ENCODE measurements around the gene IQCE.
"Not testable (repeated sequence)": the region's sequence is repeated elsewhere in the genome, so short reads cannot be mapped to it uniquely, and the experiment has no call there.

The IQCE gene

GRCh38 chr7:2554661-2555111 lies 4.1 kb upstream of the IQCE start:
- no peak for DNase-seq

- DNase-seq, result peak; percentile 92
Observed at GRCh38 chr7:2555121-2556052, 3.4 kb upstream of the IQCE start, which contains the start of gene BRAT1. Gene BRAT1, minus strand, starts transcription at chr7:2555524. Its CDS starts 1,093 bp downstream, at chr7:2554431.

GRCh38 chr7:2559283-2559950 lies 638 bp downstream of the IQCE start:
- no peak for DNase-seq

- DNase-seq, result not testable (repeated sequence)
Observed at GRCh38 chr7:2563955-2564354, 5.2 kb downstream of the IQCE start.

- no peak for DNase-seq
Observed at GRCh38 chr7:2564970-2565540, 6.3 kb downstream of the IQCE start.

GRCh38 chr7:2566348-2566889 lies 7.6 kb downstream of the IQCE start:
- no peak for DNase-seq

GRCh38 chr7:2566890-2567678 lies 8.3 kb downstream of the IQCE start:
- DNase-seq, result no peak

- DNase-seq, result no peak
Observed at GRCh38 chr7:2567679-2568278, 9.0 kb downstream of the IQCE start.

- no peak for DNase-seq
Observed at GRCh38 chr7:2568521-2569223, 9.9 kb downstream of the IQCE start.

- no peak for DNase-seq
Observed at GRCh38 chr7:2569421-2569820, 10.6 kb downstream of the IQCE start.

GRCh38 chr7:2570021-2570420 lies 11.2 kb downstream of the IQCE start:
- DNase-seq, result no peak

GRCh38 chr7:2571409-2571808 lies 12.6 kb downstream of the IQCE start:
- no peak for DNase-seq

- no peak for DNase-seq
Observed at GRCh38 chr7:2572101-2572842, 13.5 kb downstream of the IQCE start.

- no peak for DNase-seq
Observed at GRCh38 chr7:2573761-2574160, 15.0 kb downstream of the IQCE start.

- no peak for DNase-seq
Observed at GRCh38 chr7:2575046-2575732, 16.4 kb downstream of the IQCE start.

- DNase-seq, result no peak
Observed at GRCh38 chr7:2575733-2576340, 17.1 kb downstream of the IQCE start.

- DNase-seq, result no peak
Observed at GRCh38 chr7:2576742-2577491, 18.1 kb downstream of the IQCE start.

GRCh38 chr7:2577914-2578680 lies 19.3 kb downstream of the IQCE start:
- no peak for DNase-seq

Data from NCI-H2171 (cell line).